Pericardium fibroblast (primary cell): ENCODE results near the gene TMEM132D. TPM values are rescaled to one million over a fixed set of nuclear protein-coding genes. Genes with fewer than 3 reads are reported as not detected.

Experiments
- total RNA-seq: library from RNA; depleted of rRNA; stranded (reverse); fragments of >200 nt; gene quantifications from 2 replicates; pipeline ENCODE4 v1.2.3, GENCODE V29; 2015

Gene TMEM132D
- not detected in 2 replicates for total RNA-seq

DNA sequence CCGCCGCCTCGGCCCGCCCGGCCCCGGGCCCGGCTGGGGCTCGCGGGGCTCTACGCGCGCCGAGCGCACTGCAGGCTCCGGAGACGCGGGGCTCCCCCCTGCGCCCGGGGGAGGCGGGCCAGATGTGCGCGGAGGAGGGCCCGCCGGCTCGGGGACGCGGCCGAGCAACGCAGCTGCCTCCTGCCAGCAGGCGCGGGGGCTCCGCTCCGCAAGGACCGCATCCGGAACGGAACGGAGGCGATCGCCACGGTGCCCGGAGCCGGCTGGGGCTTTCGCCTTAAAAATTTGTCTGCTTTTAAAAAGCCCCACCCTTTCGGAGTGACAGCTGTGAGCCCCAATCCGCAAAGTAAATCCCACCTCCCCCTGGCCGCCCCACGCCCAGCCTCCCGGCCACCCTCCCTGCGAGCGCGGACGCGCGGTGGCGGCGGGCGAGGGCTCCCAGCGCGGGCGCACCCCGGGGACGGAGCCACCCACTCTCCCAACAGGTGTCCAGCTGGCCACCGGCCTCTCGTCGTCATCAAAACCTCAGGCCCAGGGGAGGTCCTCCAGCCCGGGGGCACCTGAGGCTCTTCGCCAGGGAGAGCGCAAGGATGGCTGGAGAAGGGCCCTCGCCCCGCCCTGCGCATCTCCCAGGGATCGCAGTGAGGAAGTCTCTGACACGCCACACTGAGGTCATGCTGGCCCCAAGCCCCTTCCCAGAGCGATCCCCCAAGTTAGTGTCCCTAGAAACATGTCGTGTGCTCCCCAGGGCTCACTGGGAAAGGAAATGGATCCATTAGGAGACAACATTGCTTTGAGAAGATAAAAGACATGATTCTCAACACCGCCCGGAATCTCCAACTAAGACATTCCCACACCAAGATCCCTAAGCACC is at the start of gene TMEM132D:
Gene TMEM132D (minus strand): TSS at position 70 of the 874 bp plus-strand sequence.

